ENCODE data around the gene PLCD3.

- TF ChIP-seq CTCF (IDR thresholded peaks at IDR 0.05) = no peak
- no peak for TF ChIP-seq POLR2A (IDR thresholded peaks at IDR 0.05)
Observed at GRCh38 chr17:45104029-45104428, 28.3 kb downstream of the PLCD3 start.
